GM12891 (cell line): ENCODE data around the gene SLC6A12.
"Not testable (repeated sequence)": the region's sequence is repeated elsewhere in the genome, so short reads cannot be mapped to it uniquely, and the experiment has no call there.

Experiments
- POLR2A ChIP-seq: IDR thresholded peaks from 2 replicates; pipeline ENCODE4 v1.6.1; 2011; ENCODE audit warnings: low read depth, low read length, control low read depth
- POLR2AphosphoS5 ChIP-seq: IDR thresholded peaks from 2 replicates; pipeline ENCODE4 v1.6.1; 2011; ENCODE audit warnings: low read depth, low read length, control low read depth
- TAF1 ChIP-seq: IDR thresholded peaks from 2 replicates; pipeline ENCODE4 v1.6.1; 2011; ENCODE audit warnings: low read depth, low read length, control low read depth

GRCh38 chr12:217029-217428 is 3.1 kb upstream of the SLC6A12 start:
- TF ChIP-seq POLR2A, TAF1, POLR2AphosphoS5: not testable (repeated sequence)
